SK-N-SH treated with all-trans-retinoic acid at 6 μM for 48 hours (cell line): ENCODE data around the gene ARHGEF11.

Source experiments
- ESRRG ChIP-seq: fragments of 250-450 bp; sonication (Bioruptor Pico); IDR thresholded peaks from 2 replicates; pipeline ENCODE4 v1.6.1; 2021; ENCODE audit warnings: mild to moderate bottlenecking
- ISL1 ChIP-seq: fragments of 250-450 bp; sonication (Bioruptor Pico); IDR thresholded peaks from 2 replicates; pipeline ENCODE4 v2.1.2; 2022; ENCODE audit warnings: mild to moderate bottlenecking, moderate library complexity
- PPARA ChIP-seq: fragments of 250-450 bp; sonication (Bioruptor Pico); IDR thresholded peaks from 2 replicates; pipeline ENCODE4 v1.5.0; 2020; ENCODE audit warnings: mild to moderate bottlenecking, borderline replicate concordance
- RARB ChIP-seq: fragments of 250-450 bp; sonication (Bioruptor Pico); IDR thresholded peaks from 2 replicates; pipeline ENCODE4 v1.8.0; 2021; ENCODE audit warnings: mild to moderate bottlenecking, moderate library complexity
- TCF4 ChIP-seq: fragments of 250-450 bp; sonication (Bioruptor Pico); IDR thresholded peaks from 2 replicates; pipeline ENCODE4 v1.8.0; 2021; ENCODE audit warnings: mild to moderate bottlenecking, moderate library complexity, borderline replicate concordance
- ZC3H10 ChIP-seq: fragments of 250-450 bp; sonication (Bioruptor Pico); IDR thresholded peaks from 2 replicates; pipeline ENCODE4 v1.5.1; 2021; ENCODE audit warnings: mild to moderate bottlenecking, moderate library complexity
- ZFP30 ChIP-seq: fragments of 450-650 bp; formaldehyde crosslinking; IDR thresholded peaks from 2 replicates; pipeline ENCODE4 v1.5.0; 2022; ENCODE audit warnings: mild to moderate bottlenecking, moderate library complexity
- ZNF565 ChIP-seq: fragments of 450-650 bp; formaldehyde crosslinking; conservative IDR thresholded peaks from 2 replicates; pipeline ENCODE4 v1.5.0; 2020; ENCODE audit warnings: low read depth, mild to moderate bottlenecking, moderate library complexity
- ZNF8 ChIP-seq: fragments of 450-650 bp; formaldehyde crosslinking; IDR thresholded peaks from 2 replicates; pipeline ENCODE4 v1.5.0; 2020; ENCODE audit warnings: mild to moderate bottlenecking, moderate library complexity
- TF ChIP-seq, protein P1 (sequence below): fragments of 250-450 bp; sonication (Bioruptor Pico); IDR thresholded peaks from 2 replicates; pipeline ENCODE4 v1.5.0; 2020; ENCODE audit warnings: mild to moderate bottlenecking, moderate library complexity
- TF ChIP-seq, protein P2 (sequence below): fragments of 250-450 bp; sonication (Bioruptor Pico); IDR thresholded peaks from 2 replicates; pipeline ENCODE4 v1.5.1; 2020; ENCODE audit warnings: low read depth, mild to moderate bottlenecking, moderate library complexity
- TF ChIP-seq, protein P3 (sequence below): fragments of 250-450 bp; sonication (Bioruptor Pico); IDR thresholded peaks from 2 replicates; pipeline ENCODE4 v1.5.1; 2021; ENCODE audit warnings: mild to moderate bottlenecking, moderate library complexity
- TF ChIP-seq, protein P4 (sequence below): fragments of 250-450 bp; sonication (Bioruptor Pico); IDR thresholded peaks from 2 replicates; pipeline ENCODE4 v1.8.0; 2021; ENCODE audit warnings: low read depth, mild to moderate bottlenecking, moderate library complexity, borderline replicate concordance

DNA sequence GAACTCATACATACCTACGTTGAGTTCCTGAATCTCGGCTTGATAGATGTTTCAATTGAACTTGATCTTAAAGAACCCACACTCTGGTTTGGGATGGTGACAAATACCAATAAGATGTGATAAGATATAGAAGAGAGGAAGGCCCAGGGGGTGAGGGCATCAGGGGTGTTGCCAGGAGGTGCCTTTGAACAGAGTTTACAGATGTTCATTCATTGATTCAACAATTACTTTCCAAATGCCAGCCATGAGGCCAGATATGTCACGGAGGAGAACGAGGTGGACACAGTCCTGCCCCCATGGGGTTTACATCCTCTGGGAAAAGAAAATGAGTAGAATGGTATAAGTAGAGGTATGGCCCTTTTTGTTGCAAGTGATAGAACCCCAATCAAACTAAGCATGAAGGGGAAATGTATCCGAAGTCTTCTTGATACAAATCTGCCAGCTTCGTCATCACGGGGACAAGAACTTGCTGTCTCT is 124.5 kb downstream of the ARHGEF11 start:
- no peak for TF ChIP-seq ESRRG (CRISPR knock-in tag)
- TF ChIP-seq, protein P1, sequence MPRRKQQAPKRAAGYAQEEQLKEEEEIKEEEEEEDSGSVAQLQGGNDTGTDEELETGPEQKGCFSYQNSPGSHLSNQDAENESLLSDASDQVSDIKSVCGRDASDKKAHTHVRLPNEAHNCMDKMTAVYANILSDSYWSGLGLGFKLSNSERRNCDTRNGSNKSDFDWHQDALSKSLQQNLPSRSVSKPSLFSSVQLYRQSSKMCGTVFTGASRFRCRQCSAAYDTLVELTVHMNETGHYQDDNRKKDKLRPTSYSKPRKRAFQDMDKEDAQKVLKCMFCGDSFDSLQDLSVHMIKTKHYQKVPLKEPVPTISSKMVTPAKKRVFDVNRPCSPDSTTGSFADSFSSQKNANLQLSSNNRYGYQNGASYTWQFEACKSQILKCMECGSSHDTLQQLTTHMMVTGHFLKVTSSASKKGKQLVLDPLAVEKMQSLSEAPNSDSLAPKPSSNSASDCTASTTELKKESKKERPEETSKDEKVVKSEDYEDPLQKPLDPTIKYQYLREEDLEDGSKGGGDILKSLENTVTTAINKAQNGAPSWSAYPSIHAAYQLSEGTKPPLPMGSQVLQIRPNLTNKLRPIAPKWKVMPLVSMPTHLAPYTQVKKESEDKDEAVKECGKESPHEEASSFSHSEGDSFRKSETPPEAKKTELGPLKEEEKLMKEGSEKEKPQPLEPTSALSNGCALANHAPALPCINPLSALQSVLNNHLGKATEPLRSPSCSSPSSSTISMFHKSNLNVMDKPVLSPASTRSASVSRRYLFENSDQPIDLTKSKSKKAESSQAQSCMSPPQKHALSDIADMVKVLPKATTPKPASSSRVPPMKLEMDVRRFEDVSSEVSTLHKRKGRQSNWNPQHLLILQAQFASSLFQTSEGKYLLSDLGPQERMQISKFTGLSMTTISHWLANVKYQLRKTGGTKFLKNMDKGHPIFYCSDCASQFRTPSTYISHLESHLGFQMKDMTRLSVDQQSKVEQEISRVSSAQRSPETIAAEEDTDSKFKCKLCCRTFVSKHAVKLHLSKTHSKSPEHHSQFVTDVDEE (CRISPR knock-in tag), result no peak
- TF ChIP-seq, protein P2, sequence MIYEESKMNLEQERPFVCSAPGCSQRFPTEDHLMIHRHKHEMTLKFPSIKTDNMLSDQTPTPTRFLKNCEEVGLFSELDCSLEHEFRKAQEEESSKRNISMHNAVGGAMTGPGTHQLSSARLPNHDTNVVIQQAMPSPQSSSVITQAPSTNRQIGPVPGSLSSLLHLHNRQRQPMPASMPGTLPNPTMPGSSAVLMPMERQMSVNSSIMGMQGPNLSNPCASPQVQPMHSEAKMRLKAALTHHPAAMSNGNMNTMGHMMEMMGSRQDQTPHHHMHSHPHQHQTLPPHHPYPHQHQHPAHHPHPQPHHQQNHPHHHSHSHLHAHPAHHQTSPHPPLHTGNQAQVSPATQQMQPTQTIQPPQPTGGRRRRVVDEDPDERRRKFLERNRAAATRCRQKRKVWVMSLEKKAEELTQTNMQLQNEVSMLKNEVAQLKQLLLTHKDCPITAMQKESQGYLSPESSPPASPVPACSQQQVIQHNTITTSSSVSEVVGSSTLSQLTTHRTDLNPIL (CRISPR knock-in tag), result no peak
- TF ChIP-seq ISL1, result no peak
- TF ChIP-seq ZNF8 (CRISPR knock-in tag), result no peak
- no peak for TF ChIP-seq ZNF565 (CRISPR knock-in tag)
- TF ChIP-seq, protein P3, sequence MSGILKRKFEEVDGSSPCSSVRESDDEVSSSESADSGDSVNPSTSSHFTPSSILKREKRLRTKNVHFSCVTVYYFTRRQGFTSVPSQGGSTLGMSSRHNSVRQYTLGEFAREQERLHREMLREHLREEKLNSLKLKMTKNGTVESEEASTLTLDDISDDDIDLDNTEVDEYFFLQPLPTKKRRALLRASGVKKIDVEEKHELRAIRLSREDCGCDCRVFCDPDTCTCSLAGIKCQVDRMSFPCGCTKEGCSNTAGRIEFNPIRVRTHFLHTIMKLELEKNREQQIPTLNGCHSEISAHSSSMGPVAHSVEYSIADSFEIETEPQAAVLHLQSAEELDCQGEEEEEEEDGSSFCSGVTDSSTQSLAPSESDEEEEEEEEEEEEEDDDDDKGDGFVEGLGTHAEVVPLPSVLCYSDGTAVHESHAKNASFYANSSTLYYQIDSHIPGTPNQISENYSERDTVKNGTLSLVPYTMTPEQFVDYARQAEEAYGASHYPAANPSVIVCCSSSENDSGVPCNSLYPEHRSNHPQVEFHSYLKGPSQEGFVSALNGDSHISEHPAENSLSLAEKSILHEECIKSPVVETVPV (CRISPR knock-in tag), result no peak
- no peak for TF ChIP-seq TCF4 (CRISPR knock-in tag)
- TF ChIP-seq, protein P4, sequence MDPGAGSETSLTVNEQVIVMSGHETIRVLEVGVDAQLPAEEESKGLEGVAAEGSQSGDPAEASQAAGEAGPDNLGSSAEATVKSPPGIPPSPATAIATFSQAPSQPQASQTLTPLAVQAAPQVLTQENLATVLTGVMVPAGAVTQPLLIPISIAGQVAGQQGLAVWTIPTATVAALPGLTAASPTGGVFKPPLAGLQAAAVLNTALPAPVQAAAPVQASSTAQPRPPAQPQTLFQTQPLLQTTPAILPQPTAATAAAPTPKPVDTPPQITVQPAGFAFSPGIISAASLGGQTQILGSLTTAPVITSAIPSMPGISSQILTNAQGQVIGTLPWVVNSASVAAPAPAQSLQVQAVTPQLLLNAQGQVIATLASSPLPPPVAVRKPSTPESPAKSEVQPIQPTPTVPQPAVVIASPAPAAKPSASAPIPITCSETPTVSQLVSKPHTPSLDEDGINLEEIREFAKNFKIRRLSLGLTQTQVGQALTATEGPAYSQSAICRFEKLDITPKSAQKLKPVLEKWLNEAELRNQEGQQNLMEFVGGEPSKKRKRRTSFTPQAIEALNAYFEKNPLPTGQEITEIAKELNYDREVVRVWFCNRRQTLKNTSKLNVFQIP, result no peak
- TF ChIP-seq ZC3H10, result no peak
- no peak for TF ChIP-seq RARB (CRISPR knock-in tag)
- no peak for TF ChIP-seq ZFP30 (CRISPR knock-in tag)
- TF ChIP-seq PPARA, result no peak
